H1 (cell line): ENCODE results near the gene ARHGEF11. TPM values are rescaled to one million over a fixed set of nuclear protein-coding genes. Genes with fewer than 3 reads are reported as not detected.
A peak's percentile ranks its signal among the peaks of the same experiment; 100 is the strongest.

Experiments used
- CTCF ChIA-PET: fragments of 300-600 bp; sonication (Branson Sonifier 250); formaldehyde crosslinking; loops from one replicate; lab custom pipeline; 2021; ENCODE audit not compliant: partially characterized antibody; lab: Charles Lee
- POLR2A ChIA-PET: fragments of 300-600 bp; sonication (Branson Sonifier 250); formaldehyde crosslinking; loops from one replicate; lab custom pipeline; 2021; ENCODE audit warnings: inconsistent platforms; ENCODE audit not compliant: partially characterized antibody; lab: Charles Lee
- DNase-seq, 2 experiments: peaks; one replicate each; pipeline versions ENCODE4 v3.0.0 to v3.0.0-alpha.2; 2010 to 2022; ENCODE audit warnings: low spot score in 2 of 2, low read depth in 1 of 2, mixed read lengths in 1 of 2
- FAIRE-seq: peaks from 2 replicates; lab custom pipeline; 2011; peaks lifted over from hg19 to GRCh38; lab: Jason Lieb, UNC
- H2AFZ ChIP-seq: 2 replicates; pipeline ENCODE4 v1.8.1; 2012; ENCODE audit warnings: low read length, inconsistent platforms
- H2AK5ac ChIP-seq: 2 replicates; pipeline ENCODE4 v1.6.1; 2013; ENCODE audit warnings: low read depth, low read length
- H2BK120ac ChIP-seq: replicated peaks from 2 replicates; pipeline ENCODE3; 2013; ENCODE audit warnings: low read depth, low read length, inconsistent platforms
- H2BK12ac ChIP-seq: 2 replicates; pipeline ENCODE4 v1.6.1; 2013; ENCODE audit warnings: low read depth, low read length
- H2BK15ac ChIP-seq: 2 replicates; pipeline ENCODE4 v1.6.1; 2013; ENCODE audit warnings: low read length
- H2BK20ac ChIP-seq: 2 replicates; pipeline ENCODE4 v1.6.1; 2013; ENCODE audit warnings: low read length
- H2BK5ac ChIP-seq: 2 replicates; pipeline ENCODE4 v1.6.1; 2013; ENCODE audit warnings: low read depth, low read length
- H3K14ac ChIP-seq: 2 replicates; pipeline ENCODE4 v1.6.1; 2013; ENCODE audit warnings: inconsistent platforms; ENCODE audit not compliant: insufficient read length
- H3K18ac ChIP-seq: 2 replicates; pipeline ENCODE4 v1.6.1; 2013; ENCODE audit warnings: low read length; ENCODE audit errors: extremely low read depth
- H3K23ac ChIP-seq: 2 replicates; pipeline ENCODE4 v1.6.1; 2013; ENCODE audit warnings: inconsistent platforms; ENCODE audit not compliant: insufficient read length
- H3K23me2 ChIP-seq: 2 replicates; pipeline ENCODE4 v1.6.1; 2013; ENCODE audit warnings: low read depth, low read length
- H3K27ac ChIP-seq: 2 replicates; pipeline ENCODE4 v1.6.1; 2011; ENCODE audit warnings: low read depth, low read length, inconsistent platforms
- H3K27me3 ChIP-seq, 4 experiments: replicated peaks in 1 of 4; 1 replicate in 1 of 4; 2 replicates in 3 of 4; pipeline versions ENCODE4 v1.6.1 to v1.8.1; 2011 to 2013; ENCODE audit warnings: low read length in 3 of 4, mild to moderate bottlenecking in 3 of 4, inconsistent platforms in 2 of 4, mixed read lengths in 2 of 4, moderate library complexity in 1 of 4; ENCODE audit not compliant: control insufficient read depth in 3 of 4, insufficient read depth in 3 of 4; ENCODE audit errors: extremely low read depth in 1 of 4
- H3K36me3 ChIP-seq, 4 experiments: 2 replicates each; pipeline versions ENCODE4 v1.6.1 to v1.8.1; 2011 to 2013; ENCODE audit warnings: mild to moderate bottlenecking in 4 of 4, low read length in 3 of 4, moderate library complexity in 2 of 4, control low read depth in 1 of 4, inconsistent platforms in 1 of 4; ENCODE audit not compliant: insufficient read depth in 4 of 4, control insufficient read depth in 2 of 4
- H3K4ac ChIP-seq: replicated peaks from 2 replicates; pipeline ENCODE3; 2013; ENCODE audit warnings: low read length, low read depth, mixed read lengths, inconsistent platforms; ENCODE audit not compliant: insufficient read length
- H3K4me1 ChIP-seq, 4 experiments: replicated peaks in 1 of 4; 1 replicate in 1 of 4; 2 replicates in 3 of 4; pipeline versions ENCODE4 v1.6.1 to v1.8.1; 2011 to 2013; ENCODE audit warnings: low read length in 3 of 4, inconsistent platforms in 2 of 4, mixed read lengths in 1 of 4; ENCODE audit not compliant: insufficient read depth in 4 of 4, control insufficient read depth in 3 of 4
- H3K4me2 ChIP-seq, 2 experiments: 2 replicates each; pipeline versions ENCODE4 v1.6.1 to v1.8.1; 2011 to 2013; ENCODE audit warnings: low read depth in 2 of 2, low read length in 2 of 2, control low read depth in 1 of 2, inconsistent platforms in 1 of 2, mild to moderate bottlenecking in 1 of 2; ENCODE audit not compliant: insufficient read depth in 1 of 2
- H3K4me3 ChIP-seq, 4 experiments: fragments of 200-600, 300-600 bp in 1 of 4; sonication (generic), shearing (Covaris generic), sonication (Bioruptor Twin) in 1 of 4; 2 replicates each; pipeline versions ENCODE4 v1.5.1 to v1.8.1; 2011 to 2016; ENCODE audit warnings: low read length in 4 of 4, low read depth in 3 of 4, control low read depth in 2 of 4, inconsistent platforms in 2 of 4, mild to moderate bottlenecking in 2 of 4, mixed read lengths in 1 of 4, moderate library complexity in 1 of 4; ENCODE audit not compliant: insufficient read depth in 2 of 4; ENCODE audit errors: extremely low read depth in 1 of 4
- H3K56ac ChIP-seq: replicated peaks from 2 replicates; pipeline ENCODE3; 2013; ENCODE audit warnings: low read depth, mild to moderate bottlenecking, mixed read lengths, low read length, inconsistent platforms; ENCODE audit not compliant: insufficient read length
- H3K79me1 ChIP-seq: 2 replicates; pipeline ENCODE4 v1.6.1; 2013; ENCODE audit warnings: low read depth, low read length, control low read depth
- H3K79me2 ChIP-seq, 2 experiments: 2 replicates each; pipeline versions ENCODE4 v1.6.1 to v1.8.1; 2012 to 2013; ENCODE audit warnings: low read length in 2 of 2, mild to moderate bottlenecking in 2 of 2, inconsistent platforms in 1 of 2; ENCODE audit not compliant: insufficient read depth in 2 of 2, control insufficient read depth in 1 of 2
- H3K9ac ChIP-seq, 4 experiments: replicated peaks in 1 of 4; 1 replicate in 1 of 4; 2 replicates in 3 of 4; pipeline versions ENCODE4 v1.6.1 to v1.8.1; 2011 to 2013; ENCODE audit warnings: low read depth in 3 of 4, low read length in 3 of 4, control low read depth in 2 of 4, mild to moderate bottlenecking in 2 of 4, moderate library complexity in 2 of 4, inconsistent platforms in 1 of 4; ENCODE audit errors: extremely low read depth in 1 of 4
- H3K9me3 ChIP-seq, 2 experiments: 2 replicates each; pipeline versions ENCODE4 v1.6.1 to v1.8.1; 2012 to 2013; ENCODE audit warnings: mild to moderate bottlenecking in 2 of 2, moderate library complexity in 2 of 2, control low read depth in 1 of 2, inconsistent platforms in 1 of 2, low read depth in 1 of 2, low read length in 1 of 2, mixed read lengths in 1 of 2; ENCODE audit not compliant: insufficient read depth in 2 of 2
- H4K20me1 ChIP-seq, 2 experiments: replicated peaks in 1 of 2; 2 replicates each; pipeline versions ENCODE3 to v1.8.1; 2011 to 2013; ENCODE audit warnings: inconsistent platforms in 2 of 2, low read length in 2 of 2, mild to moderate bottlenecking in 1 of 2; ENCODE audit not compliant: insufficient read depth in 2 of 2, control insufficient read depth in 1 of 2
- H4K5ac ChIP-seq: 2 replicates; pipeline ENCODE4 v1.6.1; 2013; ENCODE audit warnings: low read length, low read depth, mixed read lengths, inconsistent platforms; ENCODE audit not compliant: insufficient read length
- H4K8ac ChIP-seq: 2 replicates; pipeline ENCODE4 v1.8.0; 2013; ENCODE audit warnings: mild to moderate bottlenecking, moderate library complexity, low read length, inconsistent platforms; ENCODE audit not compliant: insufficient read depth; ENCODE audit errors: extremely low read depth
- H4K91ac ChIP-seq: replicated peaks from 2 replicates; pipeline ENCODE3; 2013; ENCODE audit warnings: low read length, mixed read lengths, inconsistent platforms; ENCODE audit not compliant: insufficient read length
- E2F6 ChIP-seq: IDR thresholded peaks from 2 replicates; pipeline ENCODE4 v1.6.1; 2012; ENCODE audit warnings: inconsistent platforms
- EZH2 ChIP-seq: fragments of 200-600 bp; sonication (generic); IDR thresholded peaks from 2 replicates; pipeline ENCODE4 v1.7.1; 2012; ENCODE audit warnings: low read depth, mild to moderate bottlenecking, moderate library complexity, low read length, inconsistent platforms; ENCODE audit not compliant: severe bottlenecking
- KDM1A ChIP-seq: fragments of 200-600, 300-600 bp; sonication (generic); IDR thresholded peaks from 2 replicates; pipeline ENCODE4 v1.7.1; 2016; ENCODE audit warnings: mild to moderate bottlenecking, low read length, borderline replicate concordance
- USF2 ChIP-seq: IDR thresholded peaks from 2 replicates; pipeline ENCODE4 v1.6.1; 2011; ENCODE audit warnings: low read length, improper control_type of control experiment
- WGBS, 2 experiments: shearing (Covaris generic) in 1 of 2; methylation state at CpG; one replicate each; pipeline versions ENCODE4 v1.1.6 to v1.1.7; 2013 to 2015; ENCODE audit warnings: low lambda C conversion rate in 2 of 2, mixed read lengths in 2 of 2, inconsistent platforms in 1 of 2, low coverage in 1 of 2, missing lambda C conversion rate in 1 of 2; ENCODE audit not compliant: insufficient replicate concordance in 2 of 2, insufficient coverage in 1 of 2, insufficient read length in 1 of 2; ENCODE audit errors: extremely low coverage in 1 of 2, missing lambda C conversion rate in 1 of 2; 5-methylcytosine and 5-hydroxymethylcytosine counted together
- polyA plus RNA-seq, 7 experiments: library from polyadenylated mRNA; depleted of rRNA in 3 of 7; stranded (reverse) in 5 of 7; unstranded in 2 of 7; fragments of >200 nt in 5 of 7; fragments of 200-250 nt in 2 of 7; gene quantifications; 1 replicate in 5 of 7; 2 replicates in 1 of 7; 4 replicates in 1 of 7; pipeline versions ENCODE4 v1.2.1 to v1.2.3, GENCODE V29; 2011 to 2013; ENCODE audit warnings: missing spikeins in 2 of 7, mixed read lengths in 2 of 7
- total RNA-seq: library from RNA; stranded (reverse); fragmentation: NEBNext Ultra II Directional; extraction: Animal tissue kit (Norgen Biotek cat#: 25700); gene quantifications from 2 replicates; pipeline ENCODE4 v1.2.1, GENCODE V29; 2021

ARHGEF11 gene
- total and polyA plus RNA-seq, 2 of the 8 experiments (the other 6 are each of a cell fraction or from before 2014, with no cell fraction given) = 19.9 to 33.1 TPM

- no peak overlapping the region for H3K4ac ChIP-seq
- peak overlapping the region; percentile 3 to 46; a peak in 2 of 4 replicates for H3K4me2 ChIP-seq
- no peak overlapping the region for H2BK120ac ChIP-seq
- no peak overlapping the region for H3K4me3 ChIP-seq
- no peak overlapping the region for H2BK12ac ChIP-seq
- no peak overlapping the region for H3K14ac ChIP-seq
- peak; percentile 89 for TF ChIP-seq KDM1A
- no peak for TF ChIP-seq USF2
- no peak for TF ChIP-seq E2F6
- TF ChIP-seq EZH2 = peak; percentile 33
- no peak overlapping the region for H4K91ac ChIP-seq
- ChIA-PET POLR2A (interaction anchor here (0.8 to 1.9 kb wide), 8 partner anchors 9 to 208 kb away, joined by 3 to 10 read pairs (median 4); partner anchors contain the start of gene NES), CTCF (interaction anchor here (0.9 to 31.4 kb wide), 15 partner anchors 9 to 226 kb away, joined by 3 to 719 read pairs (median 4); partner anchors contain the start of genes INSRR, LRRC71 and NTRK1)
- no peaks in the 10 kb centered on the region for H3K79me2 ChIP-seq
- H2BK5ac ChIP-seq = no peak overlapping the region
- no peak overlapping the region for H3K18ac ChIP-seq
- H4K20me1 ChIP-seq = no peaks in the 10 kb centered on the region
- H2AFZ ChIP-seq = no peak overlapping the region
- H3K23me2 ChIP-seq = 0 out of 2 replicates have a peak, but pooled peaks cover 2% of the 10 kb centered on the region
- H3K9ac ChIP-seq = no peak overlapping the region
- H2BK20ac ChIP-seq = no peak overlapping the region
- H3K9me3 ChIP-seq = no peaks in the 10 kb centered on the region
- DNase-seq (no peak), FAIRE-seq (no peak)
- H2AK5ac ChIP-seq = peak overlapping the region; percentile 20; the same call in 1 of the 2 replicates
- no peak overlapping the region for H4K8ac ChIP-seq
- no peak overlapping the region for H3K27ac ChIP-seq
- H3K27me3 ChIP-seq = peaks cover 0 to 27% (median 24%) of the 10 kb centered on the region in 4 experiments; a peak in 6 of 7 replicates
- H3K36me3 ChIP-seq = no peaks in the 10 kb centered on the region
- WGBS, 2 experiments = 74% methylated on average over 13 of the region's 13 CpGs; no CpG with 5 or more reads in 1 of the 2 experiments
- peaks cover 8 to 39% (median 16%) of the 10 kb centered on the region in 4 experiments for H3K4me1 ChIP-seq
- no peak overlapping the region for H2BK15ac ChIP-seq
- H3K23ac ChIP-seq = no peak overlapping the region
- no peak overlapping the region for H3K56ac ChIP-seq
- no peak overlapping the region for H4K5ac ChIP-seq
- H3K79me1 ChIP-seq = no peaks in the 10 kb centered on the region
Measured at GRCh38 chr1:156885880-156886355, 159.6 kb downstream of the ARHGEF11 start.
